ENCODE data around the gene IFT80. TPM values are rescaled to one million over a fixed set of nuclear protein-coding genes. Genes with fewer than 3 reads are reported as not detected.

Gene IFT80
- total and polyA plus RNA-seq, 2 donors (not counting 3 experiments of a cell fraction or from before 2014, with no cell fraction given): 7.3 to 22.5 TPM

DNA sequence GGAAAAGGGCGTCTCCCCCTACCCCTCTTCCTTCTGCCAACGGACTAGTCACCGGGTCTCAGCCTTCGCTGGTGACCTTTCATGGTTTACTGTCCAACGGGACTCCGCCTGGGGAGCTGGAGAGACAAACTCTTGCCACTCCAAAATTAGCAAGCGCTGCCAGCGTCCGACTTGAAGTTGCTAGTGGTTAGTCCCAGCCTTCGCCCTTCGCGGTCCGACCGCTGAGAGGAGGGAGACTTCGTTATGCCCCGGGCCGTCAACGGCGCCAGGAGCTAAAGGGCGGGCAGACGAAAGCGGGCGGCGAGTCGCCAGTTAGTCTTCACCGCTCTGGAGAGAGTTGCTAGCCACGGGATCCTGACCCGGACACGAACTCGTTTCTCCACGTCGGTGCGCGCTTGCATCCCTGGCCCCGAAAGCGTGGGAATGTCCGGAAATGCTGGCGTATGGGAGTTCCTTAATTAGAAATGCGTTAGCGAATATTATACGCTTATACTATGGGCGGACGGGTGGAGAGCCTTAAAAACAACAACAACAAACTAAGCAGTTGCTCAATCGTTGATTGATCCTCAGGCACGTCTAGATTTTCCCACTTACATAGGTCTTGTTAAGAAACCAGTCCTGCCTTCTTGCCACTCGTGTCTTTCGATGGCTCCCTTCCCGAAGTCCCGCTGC lies 1.1 kb upstream of the IFT80 start:
- Histone ChIP-seq H3K4me2 (ENCODE audit: insufficient read depth, low read length) (peak overlapping the region; percentile 99), H3K9me1 (replicated peaks; ENCODE audit: control insufficient read depth, extremely low read depth, insufficient read depth, low read length) (no peaks in the 10 kb centered on the region), H3K27ac (ENCODE audit: insufficient read depth, low read depth, low read length) (peak overlapping the region; percentile 76), H3K4me1 (ENCODE audit: control insufficient read depth, extremely low read depth, insufficient read depth, low read length) (peaks cover 24% of the 10 kb centered on the region), H2AFZ (ENCODE audit: low read depth, low read length) (peak overlapping the region; percentile 37), H3K4me3 (replicated peaks in 1 of 3; ENCODE audit: insufficient read depth in 1 of 3, low read depth in 1 of 3, low read length in 3 of 3) (peak overlapping the region; percentile 77 to 79 (median 78)), H4K20me1 (replicated peaks; ENCODE audit: control insufficient read depth, extremely low read depth, insufficient read depth, low read length) (no peaks in the 10 kb centered on the region), H3K9ac (replicated peaks; ENCODE audit: extremely low read depth, insufficient read depth, low read length) (peak overlapping the region; percentile 84), H3K9me3 (replicated peaks; ENCODE audit: control insufficient read depth, insufficient read depth, low read length) (no peaks in the 10 kb centered on the region), H3K79me2 (ENCODE audit: control insufficient read depth, insufficient read depth, low read length) (peaks cover 68% of the 10 kb centered on the region), H3K36me3 (ENCODE audit: control insufficient read depth in 2 of 2, extremely low read depth in 1 of 2, insufficient read depth in 2 of 2, low read length in 2 of 2) (peaks cover 0 to 7% of the 10 kb centered on the region in 2 experiments), H3K27me3 (ENCODE audit: control insufficient read depth in 2 of 2, insufficient read depth in 2 of 2, low read length in 2 of 2) (no peaks in the 10 kb centered on the region)
- dilution Hi-C loops (cut with MboI; ENCODE audit: extremely low pct_ligation_motif_present, low sequenced_read_pairs): no loop called here
- FAIRE-seq: no peak
- TF ChIP-seq CTCF (IDR thresholded peaks at IDR 0.05; ENCODE audit: extremely low read depth in 1 of 2, insufficient read depth in 1 of 2, low read depth in 1 of 2, low read length in 2 of 2) (no peak), JUN (IDR thresholded peaks at IDR 0.05; ENCODE audit: borderline replicate concordance, insufficient read depth, insufficient read length, low read depth) (no peak), FOS (IDR thresholded peaks at IDR 0.05; ENCODE audit: borderline replicate concordance, insufficient read depth, low read length) (no peak), MYC (IDR thresholded peaks at IDR 0.05; ENCODE audit: low read depth, low read length) (no peak), MAX (IDR thresholded peaks at IDR 0.05; ENCODE audit: insufficient read depth, insufficient read length) (no peak)
- BruUV-seq (replicated peaks): no TSS peak
- peak; percentile 78 for DNase-seq (ENCODE audit: low read depth, low spot score)
- intact Hi-C loops (cut with micrococcal nuclease): loop anchor here (2.0 to 10.0 kb wide), 4 partner anchors 357 to 635 kb away; partner anchors contain the start of gene PPM1L
- CTCF ChIA-PET: interaction anchor here (1.2 to 1.3 kb wide), 3 partner anchors 9 to 237 kb away, joined by 5 read pairs; no protein-coding TSS in a partner anchor
- POLR2A ChIA-PET: interaction anchor here (1.0 kb wide), 1 partner anchor 180 kb away, joined by 3 read pairs; no protein-coding TSS in a partner anchor

Data from endothelial cell of umbilical vein (primary cell).